Naive B cell (primary cell): ENCODE results near the gene WDPCP. TPM values are rescaled to one million over a fixed set of nuclear protein-coding genes. Genes with fewer than 3 reads are reported as not detected.
A peak's percentile ranks its signal among the peaks of the same experiment; 100 is the strongest.

ENCODE experiments used
- ATAC-seq, 2 donors: fragments of 150-1000 bp; cut with Tn5 transposase; 2 replicates each; pipeline ENCODE4 v1.10.0; 2021; ENCODE audit warnings: low read depth in 2 of 2, mild to moderate bottlenecking in 2 of 2, moderate library complexity in 2 of 2
- DNase-seq: peaks from one replicate; pipeline ENCODE4 v3.0.0; 2022
- H3K27ac Mint-ChIP-seq, 6 donors: one replicate each; pipeline ENCODE4 v1.8.0; 2020 to 2022; ENCODE audit warnings: mild to moderate bottlenecking in 6 of 6, mixed read lengths in 6 of 6, moderate library complexity in 5 of 6, inconsistent platforms in 2 of 6
- H3K27me3 Mint-ChIP-seq, 3 donors: one replicate each; pipeline ENCODE4 v1.8.0; 2021 to 2022; ENCODE audit warnings: mixed read lengths in 3 of 3, mild to moderate bottlenecking in 1 of 3
- H3K36me3 Mint-ChIP-seq, 2 donors: one replicate each; pipeline ENCODE4 v1.8.0; 2020 to 2022; ENCODE audit warnings: mixed read lengths in 2 of 2, inconsistent platforms in 1 of 2, mild to moderate bottlenecking in 1 of 2
- H3K4me1 Mint-ChIP-seq, 3 donors: one replicate each; pipeline ENCODE4 v1.8.0; 2020 to 2022; ENCODE audit warnings: mixed read lengths in 3 of 3, inconsistent platforms in 1 of 3, mild to moderate bottlenecking in 1 of 3, moderate library complexity in 1 of 3
- H3K4me3 Mint-ChIP-seq, 8 donors: one replicate each; pipeline ENCODE4 v1.8.0; 2020 to 2022; ENCODE audit warnings: mild to moderate bottlenecking in 8 of 8, mixed read lengths in 8 of 8, moderate library complexity in 8 of 8, inconsistent platforms in 2 of 8
- H3K9me3 Mint-ChIP-seq, 7 donors: one replicate each; pipeline ENCODE4 v1.8.0; 2020 to 2022; ENCODE audit warnings: mixed read lengths in 7 of 7, mild to moderate bottlenecking in 5 of 7, inconsistent platforms in 2 of 7, moderate library complexity in 1 of 7
- polyA plus RNA-seq, 6 donors: library from polyadenylated mRNA; unstranded; fragments of 300-500 nt; fragmentation: Illumina TruSeq; gene quantifications; one replicate each; pipeline ENCODE4 v1.2.3, GENCODE V29; 2021; ENCODE audit warnings: low read depth in 6 of 6

WDPCP gene
- polyA plus RNA-seq, 6 donors from 2014 or later = 3.8 to 8.5 (median 5.9) TPM

DNA sequence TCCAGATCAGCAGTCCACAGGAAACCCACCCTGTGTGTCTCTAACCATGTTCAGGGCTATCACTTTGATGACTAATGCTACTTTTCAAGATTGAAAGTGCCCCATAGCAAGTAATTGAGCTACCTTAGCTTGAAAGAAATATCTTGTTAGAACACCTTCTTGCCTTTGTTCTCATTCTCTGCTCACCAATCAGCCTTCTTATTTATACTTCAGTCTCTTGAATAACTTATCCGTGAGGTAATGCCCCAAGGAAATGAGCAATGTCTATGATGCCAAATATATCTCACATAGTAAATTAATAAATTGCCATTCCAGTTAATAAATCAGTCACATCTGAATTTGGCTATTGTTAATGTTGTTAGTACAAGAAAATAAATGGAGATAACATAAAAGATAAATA lies 141.6 kb downstream of the WDPCP start:
- no peak overlapping the region for H3K4me3 Mint-ChIP-seq
- peaks cover 13 to 21% of the 10 kb centered on the region in 2 donors for H3K36me3 Mint-ChIP-seq
- H3K27me3 Mint-ChIP-seq = no peaks in the 10 kb centered on the region
- H3K4me1 Mint-ChIP-seq = peaks cover 0 to 7% (median 4%) of the 10 kb centered on the region in 3 donors
- H3K9me3 Mint-ChIP-seq = peaks cover 0 to 10% (median 4%) of the 10 kb centered on the region in 7 donors
- H3K27ac Mint-ChIP-seq = no peak overlapping the region
- DNase-seq (no peak), ATAC-seq (no peak)

- Mint-ChIP-seq H3K4me3 (no peak overlapping the region), H3K4me1 (no peaks in the 10 kb centered on the region), H3K27me3 (no peaks in the 10 kb centered on the region), H3K9me3 (peaks cover 0 to 4% (median 0%) of the 10 kb centered on the region in 7 donors), H3K27ac (no peak overlapping the region), H3K36me3 (peaks cover 6 to 7% of the 10 kb centered on the region in 2 donors)
- no peak for DNase-seq
- ATAC-seq = no peak
Measured at GRCh38 chr2:63444565-63445288, 143.6 kb downstream of the WDPCP start.

- no peaks in the 10 kb centered on the region for H3K9me3 Mint-ChIP-seq
- peaks cover 0 to 11% of the 10 kb centered on the region in 2 donors for H3K36me3 Mint-ChIP-seq
- H3K27me3 Mint-ChIP-seq = no peaks in the 10 kb centered on the region
- no peak for DNase-seq
- no peaks in the 10 kb centered on the region for H3K4me1 Mint-ChIP-seq
- peak overlapping the region in 1 of 6 donors; percentile 28 for H3K27ac Mint-ChIP-seq
- ATAC-seq = no peak
- no peak overlapping the region for H3K4me3 Mint-ChIP-seq
Measured at GRCh38 chr2:63440612-63441011, 147.7 kb downstream of the WDPCP start.

DNA sequence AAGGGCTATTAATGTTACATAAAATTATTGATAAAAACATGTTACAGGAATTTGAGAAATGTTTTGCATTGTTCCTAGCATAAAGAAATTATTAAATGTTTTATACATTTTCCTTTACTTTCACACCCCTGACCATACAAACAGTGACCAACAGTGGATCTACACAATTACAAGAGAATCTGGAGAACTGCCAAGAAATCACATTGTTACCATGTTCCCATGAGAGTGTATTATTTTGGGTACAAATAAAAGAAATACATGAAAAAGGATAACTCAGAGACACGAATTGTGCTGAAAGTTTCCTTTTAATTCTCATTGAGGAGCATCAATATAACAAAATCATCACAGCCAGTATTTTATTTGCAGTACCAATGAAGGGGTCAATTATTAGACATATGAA lies 150.1 kb downstream of the WDPCP start:
- H3K4me1 Mint-ChIP-seq = no peaks in the 10 kb centered on the region
- H3K36me3 Mint-ChIP-seq = peaks cover 0 to 8% of the 10 kb centered on the region in 2 donors
- no peak overlapping the region for H3K4me3 Mint-ChIP-seq
- no peaks in the 10 kb centered on the region for H3K9me3 Mint-ChIP-seq
- H3K27ac Mint-ChIP-seq = no peak overlapping the region
- H3K27me3 Mint-ChIP-seq = no peaks in the 10 kb centered on the region
- no peak for DNase-seq
- no peak for ATAC-seq

DNA sequence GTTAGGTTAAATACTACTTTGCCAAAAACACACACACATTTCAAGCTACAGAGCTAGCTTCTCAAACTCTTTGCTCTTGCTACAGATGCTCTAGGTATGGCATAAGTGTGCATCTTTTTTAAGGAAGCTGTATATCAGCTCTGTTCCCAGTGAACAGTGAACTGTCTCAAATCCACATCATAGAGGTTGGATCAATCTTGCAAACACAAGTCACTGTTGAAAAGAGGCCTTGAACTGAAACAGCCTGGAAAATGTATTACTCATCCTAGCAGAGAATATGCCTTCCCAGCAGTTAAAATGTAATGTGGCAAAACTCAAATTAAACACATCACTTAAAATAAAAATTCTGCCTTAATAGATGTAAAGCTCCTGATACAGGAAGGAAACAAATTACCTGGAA lies 151.8 kb downstream of the WDPCP start:
- no peaks in the 10 kb centered on the region for H3K9me3 Mint-ChIP-seq
- ATAC-seq = no peak
- H3K4me1 Mint-ChIP-seq = no peaks in the 10 kb centered on the region
- H3K4me3 Mint-ChIP-seq = no peak overlapping the region
- no peaks in the 10 kb centered on the region for H3K27me3 Mint-ChIP-seq
- peaks cover 0 to 12% of the 10 kb centered on the region in 2 donors for H3K36me3 Mint-ChIP-seq
- H3K27ac Mint-ChIP-seq = no peak overlapping the region
- DNase-seq = no peak

- no peak overlapping the region for H3K4me3 Mint-ChIP-seq
- no peak for ATAC-seq
- no peaks in the 10 kb centered on the region for H3K4me1 Mint-ChIP-seq
- no peaks in the 10 kb centered on the region for H3K27me3 Mint-ChIP-seq
- DNase-seq = no peak
- H3K27ac Mint-ChIP-seq = no peak overlapping the region
- H3K36me3 Mint-ChIP-seq = peaks cover 0 to 13% of the 10 kb centered on the region in 2 donors
- H3K9me3 Mint-ChIP-seq = peaks cover 0 to 2% (median 0%) of the 10 kb centered on the region in 7 donors
Measured at GRCh38 chr2:63435070-63435469, 153.2 kb downstream of the WDPCP start.

- H3K4me1 Mint-ChIP-seq = no peaks in the 10 kb centered on the region
- peaks cover 0 to 5% (median 0%) of the 10 kb centered on the region in 7 donors for H3K9me3 Mint-ChIP-seq
- no peak overlapping the region for H3K27ac Mint-ChIP-seq
- H3K27me3 Mint-ChIP-seq = no peaks in the 10 kb centered on the region
- ATAC-seq (no peak), DNase-seq (no peak)
- H3K36me3 Mint-ChIP-seq = peaks cover 7 to 20% of the 10 kb centered on the region in 2 donors
- H3K4me3 Mint-ChIP-seq = no peak overlapping the region
Measured at GRCh38 chr2:63434024-63435001, 154.0 kb downstream of the WDPCP start.

DNA sequence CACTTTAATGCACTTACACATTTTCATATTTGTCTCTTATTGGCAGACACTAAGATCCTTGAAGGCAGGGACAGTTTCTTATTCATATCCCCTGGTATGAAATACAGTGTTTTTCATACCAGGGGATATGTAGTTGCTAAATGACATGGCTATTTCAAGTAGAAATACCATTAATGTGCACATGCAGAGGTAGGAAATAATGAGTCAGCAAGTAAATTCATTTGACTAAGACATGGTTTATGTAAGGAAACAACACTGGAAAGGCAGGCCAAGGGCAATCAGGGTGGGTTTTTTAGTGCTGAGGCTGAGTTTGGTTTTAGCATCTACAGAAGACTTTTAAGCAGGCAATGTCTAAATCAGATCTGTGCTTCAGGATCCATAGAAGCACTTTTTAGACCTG lies 155.9 kb downstream of the WDPCP start:
- Mint-ChIP-seq H3K36me3 (peaks cover 27 to 39% of the 10 kb centered on the region in 2 donors), H3K9me3 (peaks cover 4 to 16% (median 12%) of the 10 kb centered on the region in 7 donors), H3K27me3 (no peaks in the 10 kb centered on the region), H3K4me3 (no peak overlapping the region), H3K4me1 (no peaks in the 10 kb centered on the region), H3K27ac (no peak overlapping the region)
- DNase-seq = no peak
- no peak for ATAC-seq

- Mint-ChIP-seq H3K9me3 (peaks cover 4 to 27% (median 12%) of the 10 kb centered on the region in 7 donors), H3K36me3 (peaks cover 44 to 52% of the 10 kb centered on the region in 2 donors), H3K4me1 (peaks cover 0 to 4% (median 0%) of the 10 kb centered on the region in 3 donors), H3K27ac (no peak overlapping the region), H3K27me3 (no peaks in the 10 kb centered on the region), H3K4me3 (no peak overlapping the region)
- DNase-seq = no peak
- no peak for ATAC-seq
Measured at GRCh38 chr2:63425606-63426005, 162.7 kb downstream of the WDPCP start.

- Mint-ChIP-seq H3K4me3 (no peak overlapping the region), H3K27ac (no peak overlapping the region), H3K4me1 (peaks cover 0 to 4% (median 0%) of the 10 kb centered on the region in 3 donors), H3K27me3 (no peaks in the 10 kb centered on the region), H3K9me3 (peaks cover 4 to 27% (median 10%) of the 10 kb centered on the region in 7 donors), H3K36me3 (peaks cover 43 to 52% of the 10 kb centered on the region in 2 donors)
- no peak for DNase-seq
- ATAC-seq = no peak
Measured at GRCh38 chr2:63425079-63425416, 163.2 kb downstream of the WDPCP start.

- ATAC-seq (peak in 1 of 2 donors; percentile 27), DNase-seq (peak; percentile 2)
- Mint-ChIP-seq H3K4me1 (peaks cover 0 to 4% (median 0%) of the 10 kb centered on the region in 3 donors), H3K4me3 (no peak overlapping the region), H3K27me3 (no peaks in the 10 kb centered on the region), H3K36me3 (peaks cover 37 to 47% of the 10 kb centered on the region in 2 donors), H3K9me3 (peaks cover 4 to 27% (median 10%) of the 10 kb centered on the region in 7 donors), H3K27ac (no peak overlapping the region)
Measured at GRCh38 chr2:63424329-63425078, 163.8 kb downstream of the WDPCP start.

DNA sequence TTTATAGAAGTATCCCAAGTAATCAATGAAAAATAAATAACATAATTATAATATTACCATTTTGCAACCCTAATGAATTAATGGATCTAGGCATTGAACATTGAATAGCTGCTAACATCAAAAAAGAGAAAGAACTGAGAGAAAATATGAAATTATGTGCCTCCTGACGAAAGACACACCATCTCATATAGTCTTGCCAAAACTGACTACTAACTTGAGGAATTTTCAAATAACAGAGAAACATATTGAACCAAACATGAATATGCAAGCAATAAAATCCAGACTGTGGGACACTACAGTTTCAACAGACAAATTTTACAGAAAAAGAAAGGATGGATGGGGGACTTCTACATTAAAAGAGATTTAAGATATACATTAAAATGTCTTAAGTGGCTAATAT lies 165.7 kb downstream of the WDPCP start:
- ATAC-seq = no peak
- no peak overlapping the region for H3K27ac Mint-ChIP-seq
- H3K4me1 Mint-ChIP-seq = peaks cover 0 to 4% (median 0%) of the 10 kb centered on the region in 3 donors
- DNase-seq = no peak
- no peaks in the 10 kb centered on the region for H3K27me3 Mint-ChIP-seq
- peaks cover 0 to 17% (median 2%) of the 10 kb centered on the region in 7 donors for H3K9me3 Mint-ChIP-seq
- no peak overlapping the region for H3K4me3 Mint-ChIP-seq
- H3K36me3 Mint-ChIP-seq = peaks cover 27 to 34% of the 10 kb centered on the region in 2 donors

DNA sequence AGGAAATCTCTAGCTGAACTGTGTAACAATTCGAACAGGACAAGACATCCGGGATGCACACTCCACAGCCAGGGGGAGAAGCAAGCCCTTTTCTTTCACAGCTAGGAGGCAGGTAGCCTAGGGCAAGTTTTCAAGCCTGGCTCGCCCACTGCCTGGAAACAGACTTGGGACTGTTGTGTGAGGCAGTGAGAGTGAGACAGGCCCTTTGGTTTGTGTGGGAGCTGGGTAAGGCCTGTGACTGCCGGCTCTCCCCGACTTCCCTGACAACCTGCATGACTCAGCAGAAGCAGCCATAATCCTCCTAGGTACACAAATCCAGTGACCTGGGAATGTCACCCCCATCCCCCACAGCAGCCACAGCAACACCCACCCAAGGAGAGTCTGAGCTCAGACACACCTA lies 179.7 kb downstream of the WDPCP start:
- ATAC-seq (no peak), DNase-seq (no peak)
- H3K4me1 Mint-ChIP-seq = no peaks in the 10 kb centered on the region
- no peak overlapping the region for H3K4me3 Mint-ChIP-seq
- peaks cover 0 to 13% of the 10 kb centered on the region in 2 donors for H3K36me3 Mint-ChIP-seq
- no peaks in the 10 kb centered on the region for H3K27me3 Mint-ChIP-seq
- H3K27ac Mint-ChIP-seq = no peak overlapping the region
- peaks cover 0 to 3% (median 0%) of the 10 kb centered on the region in 7 donors for H3K9me3 Mint-ChIP-seq
